Pulmonary artery endothelial cell (primary cell): ENCODE results near the gene SCN1A. TPM values are rescaled to one million over a fixed set of nuclear protein-coding genes. Genes with fewer than 3 reads are reported as not detected.
"Not testable (repeated sequence)": the region's sequence is repeated elsewhere in the genome, so short reads cannot be mapped to it uniquely, and the experiment has no call there.

ENCODE experiments used
- DNase-seq: peaks from one replicate; pipeline ENCODE4 v3.0.0-alpha.2; 2011; ENCODE audit warnings: low read depth, low spot score
- total RNA-seq: library from RNA; depleted of rRNA; stranded (reverse); fragments of >200 nt; gene quantifications from 2 replicates; pipeline ENCODE4 v1.2.3, GENCODE V29; 2014

Gene SCN1A
- not detected in 2 replicates for total RNA-seq

- DNase-seq = peak; percentile 17
Measured at GRCh38 chr2:166127217-166128155, at the start of gene SCN1A. Gene SCN1A (minus strand): TSS chr2:166128020. CDS start chr2:166073621, 54,399 bp downstream.

GRCh38 chr2:166173263-166173662 is 45.4 kb upstream of the SCN1A start:
- DNase-seq = no peak

DNA sequence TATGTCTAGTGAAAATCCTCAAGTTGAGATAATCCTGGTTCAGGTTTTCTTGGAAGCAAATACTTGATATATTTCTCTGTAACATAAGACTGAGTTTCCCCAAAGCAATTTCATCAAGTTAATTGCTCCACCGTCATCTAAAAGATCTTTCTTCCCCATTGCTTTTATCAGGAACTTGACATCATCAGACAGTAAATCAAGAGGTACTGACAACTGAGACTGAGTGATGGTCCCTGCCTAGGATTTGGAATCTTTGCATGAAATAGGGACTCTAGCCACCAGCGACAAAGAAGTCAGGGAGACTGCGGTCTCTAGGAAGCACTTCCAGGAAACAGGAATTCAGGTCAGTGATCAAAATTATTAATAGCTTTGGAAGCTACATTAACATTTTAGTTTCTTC is 43.4 kb upstream of the SCN1A start:
- no peak for DNase-seq

DNA sequence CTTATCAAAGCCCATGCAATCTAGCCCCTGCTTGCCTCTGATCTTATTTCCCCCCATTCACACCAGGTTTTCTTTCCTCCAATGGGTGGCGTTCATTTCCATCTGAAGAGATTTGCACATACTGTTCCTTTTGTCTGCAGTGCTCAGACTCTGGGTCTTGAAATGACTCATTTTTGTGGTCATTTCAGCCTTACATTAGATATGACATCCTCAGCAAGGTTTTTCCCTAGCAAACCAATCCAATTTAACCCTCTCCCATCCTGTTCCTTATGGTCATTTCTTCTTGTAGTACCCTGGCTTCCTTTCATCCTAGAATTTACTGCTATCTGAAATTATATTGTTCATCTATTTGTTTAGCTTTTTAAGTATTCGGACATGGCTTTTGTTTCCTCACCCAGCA is 42.5 kb upstream of the SCN1A start:
- DNase-seq = no peak

DNA sequence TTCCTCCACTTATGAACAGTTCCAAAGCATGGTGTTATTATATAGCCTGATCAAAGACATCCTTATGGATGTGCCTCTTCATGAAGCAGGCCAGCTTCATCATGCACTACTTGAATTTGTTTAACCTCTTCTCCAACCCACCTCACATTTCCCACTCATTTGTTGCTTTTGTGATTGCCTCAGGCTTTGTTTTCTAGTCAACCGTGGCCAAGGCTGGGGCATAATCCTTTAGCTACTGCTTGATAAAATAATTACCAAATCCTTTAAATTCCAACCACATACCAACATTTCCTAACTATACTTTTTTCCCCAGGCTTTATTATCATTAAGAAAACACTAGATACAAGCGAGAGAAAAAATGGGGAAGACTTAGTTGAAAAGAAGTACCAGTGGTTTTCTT is 39.6 kb upstream of the SCN1A start:
- no peak for DNase-seq

GRCh38 chr2:166163775-166164174 is 36.0 kb upstream of the SCN1A start:
- no peak for DNase-seq

- no peak for DNase-seq
Measured at GRCh38 chr2:166158546-166158945, 30.7 kb upstream of the SCN1A start.

- DNase-seq = no peak
Measured at GRCh38 chr2:166157578-166157977, 29.8 kb upstream of the SCN1A start.

- DNase-seq = no peak
Measured at GRCh38 chr2:166156985-166157490, 29.2 kb upstream of the SCN1A start.

DNA sequence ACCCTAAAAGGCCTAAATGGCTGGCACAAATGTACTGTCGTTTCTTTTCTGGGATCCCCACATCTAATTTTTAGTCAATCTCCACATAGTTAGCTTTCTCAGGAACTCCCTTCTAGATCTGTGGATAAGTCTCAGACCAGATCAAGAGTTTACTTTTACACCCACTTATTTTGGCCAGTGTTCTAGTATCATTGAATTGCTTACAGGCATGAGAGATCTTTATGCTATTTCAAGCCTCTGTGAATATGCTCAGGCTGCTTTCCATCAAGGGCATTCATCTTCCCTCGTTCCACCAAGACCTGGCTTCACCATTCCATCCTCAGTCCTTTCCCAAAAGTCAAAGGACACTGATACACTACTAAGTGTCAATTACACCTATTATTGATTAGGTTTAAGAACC is 27.8 kb upstream of the SCN1A start:
- DNase-seq = no peak

DNA sequence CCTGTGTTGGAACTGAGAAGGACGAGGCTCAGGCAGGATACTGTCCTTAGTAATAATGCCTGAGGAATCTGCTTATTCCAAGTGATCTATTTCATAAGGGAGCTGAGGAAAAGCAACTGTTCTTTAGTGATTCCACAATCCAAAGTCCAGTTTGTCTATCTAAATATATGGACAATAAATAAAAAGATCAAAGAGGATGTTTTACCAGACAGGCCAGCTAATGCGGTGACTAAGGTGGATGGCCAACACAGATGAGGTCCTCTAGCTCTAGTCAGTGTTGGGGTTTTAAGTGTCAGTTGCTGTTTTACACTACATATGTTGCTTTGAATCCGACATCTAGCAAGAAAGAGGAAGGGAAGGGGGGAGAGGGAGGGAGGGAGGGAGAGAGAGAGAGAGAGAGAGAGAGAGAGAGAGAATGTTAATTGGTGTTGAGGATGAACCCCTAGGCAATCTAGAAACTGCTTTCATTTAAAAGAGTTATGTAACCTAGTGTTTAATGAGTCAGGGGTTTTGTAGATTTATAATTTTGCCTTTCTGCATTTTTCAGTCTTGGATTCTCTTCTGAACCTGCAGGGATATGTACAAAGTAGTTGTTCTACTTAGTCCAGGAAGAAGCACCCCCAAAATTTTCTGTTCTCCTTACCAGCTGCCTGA is 27.0 kb upstream of the SCN1A start:
- DNase-seq = no peak

DNA sequence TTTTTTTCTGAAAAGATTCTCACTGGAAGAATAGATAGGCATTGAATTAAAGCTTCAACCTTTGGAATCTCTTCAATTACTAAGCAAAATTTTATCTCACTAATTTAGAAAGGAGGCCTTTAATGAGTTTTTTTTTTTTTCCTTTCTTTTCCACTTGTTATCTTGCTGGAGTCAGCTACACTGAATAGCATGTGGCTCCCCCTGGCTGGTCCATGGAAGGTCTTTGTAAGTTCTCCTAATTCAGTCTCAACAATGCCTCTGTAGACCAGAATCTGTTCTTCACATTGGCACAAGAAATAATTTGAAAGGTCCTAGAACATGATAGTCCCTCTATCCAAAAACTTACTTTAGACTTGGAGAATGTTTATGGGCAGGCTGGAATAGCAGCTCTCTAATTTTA is 24.2 kb upstream of the SCN1A start:
- DNase-seq = no peak

- no peak for DNase-seq
Measured at GRCh38 chr2:166148500-166149400, 20.9 kb upstream of the SCN1A start.

- DNase-seq = no peak
Measured at GRCh38 chr2:166147883-166148282, 20.1 kb upstream of the SCN1A start.

GRCh38 chr2:166144071-166144470 is 16.3 kb upstream of the SCN1A start:
- DNase-seq = no peak

GRCh38 chr2:166140932-166141331 is 13.1 kb upstream of the SCN1A start:
- DNase-seq = no peak

DNA sequence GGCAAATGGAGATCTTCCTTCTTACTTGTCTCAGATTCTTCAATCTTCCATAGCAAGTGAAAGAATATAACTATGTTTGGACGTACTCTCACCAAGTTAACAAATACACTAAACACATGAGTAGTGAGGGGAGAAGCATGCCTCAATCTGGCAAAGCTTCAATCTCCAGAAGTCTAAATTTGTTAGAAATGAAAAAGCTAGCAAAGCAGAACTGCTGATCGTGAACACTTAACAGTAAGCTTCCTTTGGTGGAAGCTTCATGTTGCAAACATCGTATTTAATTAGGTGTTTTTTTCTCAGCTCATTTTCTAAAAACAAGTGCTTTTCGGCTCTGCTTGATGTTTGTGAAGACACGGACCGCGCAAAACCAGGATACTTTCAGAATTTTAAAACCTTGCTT is 12.7 kb upstream of the SCN1A start:
- DNase-seq = no peak

DNA sequence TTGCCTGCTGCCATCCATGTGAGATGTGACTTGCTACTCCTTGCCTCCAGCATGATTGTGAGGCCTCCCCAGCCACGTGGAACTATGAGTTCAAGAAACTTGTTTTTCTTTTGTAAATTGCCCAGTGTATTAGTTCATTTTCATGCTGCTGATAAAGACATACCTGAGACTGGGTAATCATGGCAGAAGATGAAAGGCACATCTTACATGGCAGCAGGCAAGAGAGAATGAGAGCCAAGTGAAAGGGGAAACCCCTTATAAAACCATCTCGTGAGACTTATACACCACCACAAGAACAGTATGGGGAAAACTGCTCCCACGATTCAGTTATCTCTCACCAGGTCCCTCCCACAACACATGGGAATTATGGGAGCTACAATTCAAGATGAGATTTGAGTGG is 11.7 kb upstream of the SCN1A start:
- not testable (repeated sequence) for DNase-seq

DNA sequence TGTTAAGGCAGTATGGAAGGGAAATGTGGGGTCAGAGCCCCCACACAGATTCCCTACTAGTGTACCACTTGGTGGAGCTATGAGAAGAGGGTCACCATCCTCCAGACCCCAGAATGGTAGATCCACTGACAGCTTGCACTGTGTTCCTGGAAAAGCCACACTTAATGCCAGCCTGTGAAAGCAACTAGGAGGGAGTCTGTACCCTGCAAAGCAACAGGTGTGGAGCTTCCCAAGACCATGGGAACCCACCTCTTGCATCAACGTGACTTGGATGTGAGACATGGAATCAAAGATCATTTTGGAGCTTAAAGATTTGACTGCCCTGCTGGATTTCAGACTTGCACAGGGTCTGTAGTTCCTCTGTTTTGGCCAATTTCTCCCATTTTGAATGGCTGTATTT is 10.8 kb upstream of the SCN1A start:
- no peak for DNase-seq

DNA sequence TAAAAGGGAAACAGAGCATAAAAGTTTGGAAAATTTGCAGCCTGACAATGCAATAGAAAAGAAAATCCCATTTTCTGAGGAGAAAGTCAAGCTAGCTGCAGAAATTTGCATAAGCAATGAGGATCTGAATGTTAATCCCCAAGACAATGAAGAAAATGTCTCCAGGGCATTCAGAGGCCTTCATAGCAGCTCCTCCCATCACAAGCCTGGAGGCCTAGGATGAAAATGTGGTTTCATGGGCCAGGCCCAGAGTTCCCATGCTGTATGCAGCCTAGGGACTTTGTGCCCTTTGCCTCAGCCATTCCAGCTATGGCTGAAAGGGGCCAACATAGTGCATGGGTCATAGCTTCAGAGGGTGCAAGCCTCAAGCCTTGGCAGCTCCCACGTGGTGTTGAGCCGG is 10.3 kb upstream of the SCN1A start:
- DNase-seq = no peak

GRCh38 chr2:166137331-166137730 is 9.5 kb upstream of the SCN1A start:
- DNase-seq = no peak

- DNase-seq = no peak
Measured at GRCh38 chr2:166135849-166136258, 8.0 kb upstream of the SCN1A start.
